BLaER1 (cell line): ENCODE data around the gene DNAJC30.
"Not testable (repeated sequence)": the region's sequence is repeated elsewhere in the genome, so short reads cannot be mapped to it uniquely, and the experiment has no call there.

ENCODE experiments used
- H3K27ac ChIP-seq: shearing (Covaris generic); formaldehyde crosslinking; 2 replicates; pipeline ENCODE4 v1.8.1; 2022
- H3K27me3 ChIP-seq: shearing (Covaris generic); formaldehyde crosslinking; 2 replicates; pipeline ENCODE4 v1.8.1; 2022
- H3K36me3 ChIP-seq: shearing (Covaris generic); formaldehyde crosslinking; 2 replicates; pipeline ENCODE4 v1.8.1; 2022
- H3K4me1 ChIP-seq: shearing (Covaris generic); formaldehyde crosslinking; 2 replicates; pipeline ENCODE4 v1.8.1; 2022
- H3K4me2 ChIP-seq: shearing (Covaris generic); formaldehyde crosslinking; 2 replicates; pipeline ENCODE4 v1.8.1; 2022
- H3K4me3 ChIP-seq: shearing (Covaris generic); formaldehyde crosslinking; 2 replicates; pipeline ENCODE4 v1.8.1; 2022
- H3K9ac ChIP-seq: shearing (Covaris generic); formaldehyde crosslinking; 2 replicates; pipeline ENCODE4 v1.8.1; 2022
- H3K9me3 ChIP-seq: shearing (Covaris generic); formaldehyde crosslinking; 2 replicates; pipeline ENCODE4 v1.8.1; 2022
- H4K20me1 ChIP-seq: shearing (Covaris generic); formaldehyde crosslinking; 2 replicates; pipeline ENCODE4 v1.8.1; 2022
- Cebpa-rat ChIP-seq: shearing (Covaris generic); IDR thresholded peaks from 2 replicates; pipeline ENCODE4 v1.8.1; 2022

DNAJC30 gene

GRCh38 chr7:73683788-73684693, 788 bp upstream of the DNAJC30 start:
- peak overlapping the region; percentile 96 for H3K4me3 ChIP-seq
- H3K4me2 ChIP-seq = peak overlapping the region; percentile 97
- no peaks in the 10 kb centered on the region for H3K27me3 ChIP-seq
- peak overlapping the region; percentile 95 for H3K9ac ChIP-seq
- H4K20me1 ChIP-seq = peaks cover 77% of the 10 kb centered on the region
- H3K36me3 ChIP-seq = peaks cover 50% of the 10 kb centered on the region
- peak overlapping the region; percentile 91 for H3K27ac ChIP-seq
- H3K9me3 ChIP-seq = no peaks in the 10 kb centered on the region
- peaks cover 49% of the 10 kb centered on the region for H3K4me1 ChIP-seq
- TF ChIP-seq Cebpa-rat = no peak

GRCh38 chr7:73682745-73683055, 553 bp downstream of the DNAJC30 start:
- Histone ChIP-seq H3K4me1 (peaks cover 49% of the 10 kb centered on the region), H3K4me2 (peak overlapping the region; percentile 99), H3K27me3 (no peaks in the 10 kb centered on the region), H3K9me3 (no peaks in the 10 kb centered on the region), H3K9ac (peak overlapping the region; percentile 95), H3K36me3 (peaks cover 50% of the 10 kb centered on the region), H4K20me1 (peaks cover 77% of the 10 kb centered on the region), H3K4me3 (peak overlapping the region; percentile 96), H3K27ac (peak overlapping the region; percentile 91)
- TF ChIP-seq Cebpa-rat = no peak

GRCh38 chr7:73681031-73681430, 2.2 kb downstream of the DNAJC30 start:
- peak overlapping the region; percentile 99 for H3K4me2 ChIP-seq

GRCh38 chr7:73680501-73680900, 2.8 kb downstream of the DNAJC30 start:
- Histone ChIP-seq H3K9me3 (no peaks in the 10 kb centered on the region), H3K4me1 (peaks cover 46% of the 10 kb centered on the region), H3K9ac (no peak overlapping the region), H3K4me2 (0 out of 2 replicates have a peak overlapping the region, but pooled peaks have one; percentile 10), H4K20me1 (peaks cover 70% of the 10 kb centered on the region), H3K27ac (no peak overlapping the region), H3K4me3 (no peak overlapping the region), H3K27me3 (no peaks in the 10 kb centered on the region), H3K36me3 (peaks cover 37% of the 10 kb centered on the region)
- no peak for TF ChIP-seq Cebpa-rat

More at GRCh38 chr7:73681031-73681430, 2.2 kb downstream of the DNAJC30 start:
- peaks cover 39% of the 10 kb centered on the region for H3K36me3 ChIP-seq
- H3K9me3 ChIP-seq = no peaks in the 10 kb centered on the region
- H4K20me1 ChIP-seq = peaks cover 70% of the 10 kb centered on the region
- no peaks in the 10 kb centered on the region for H3K27me3 ChIP-seq
- H3K4me1 ChIP-seq = peaks cover 49% of the 10 kb centered on the region
- H3K4me3 ChIP-seq = no peak overlapping the region
- H3K27ac ChIP-seq = no peak overlapping the region
- TF ChIP-seq Cebpa-rat = no peak
- H3K9ac ChIP-seq = peak overlapping the region; percentile 95; the same call in 1 of the 2 replicates

GRCh38 chr7:73679709-73680108, 3.5 kb downstream of the DNAJC30 start:
- H3K27ac ChIP-seq = no peak overlapping the region
- no peak overlapping the region for H3K4me3 ChIP-seq
- no peak overlapping the region for H3K4me2 ChIP-seq
- H3K9me3 ChIP-seq = no peaks in the 10 kb centered on the region
- peaks cover 38% of the 10 kb centered on the region for H3K4me1 ChIP-seq
- no peaks in the 10 kb centered on the region for H3K27me3 ChIP-seq
- TF ChIP-seq Cebpa-rat = no peak
- H3K36me3 ChIP-seq = peaks cover 33% of the 10 kb centered on the region
- H3K9ac ChIP-seq = no peak overlapping the region
- peaks cover 70% of the 10 kb centered on the region for H4K20me1 ChIP-seq

GRCh38 chr7:73678862-73679261, 4.4 kb downstream of the DNAJC30 start:
- TF ChIP-seq Cebpa-rat = no peak
- peaks cover 72% of the 10 kb centered on the region for H4K20me1 ChIP-seq
- H3K27ac ChIP-seq = no peak overlapping the region
- H3K36me3 ChIP-seq = peaks cover 33% of the 10 kb centered on the region
- no peak overlapping the region for H3K4me2 ChIP-seq
- H3K27me3 ChIP-seq = no peaks in the 10 kb centered on the region
- H3K4me3 ChIP-seq = no peak overlapping the region
- no peak overlapping the region for H3K9ac ChIP-seq
- no peaks in the 10 kb centered on the region for H3K9me3 ChIP-seq
- H3K4me1 ChIP-seq = peaks cover 31% of the 10 kb centered on the region

GRCh38 chr7:73676062-73676461, 7.2 kb downstream of the DNAJC30 start:
- Histone ChIP-seq H4K20me1 (peaks cover 68% of the 10 kb centered on the region), H3K4me1 (peaks cover 15% of the 10 kb centered on the region), H3K36me3 (peaks cover 43% of the 10 kb centered on the region)
- H3K27me3 ChIP-seq, H3K27ac ChIP-seq, H3K9ac ChIP-seq, H3K9me3 ChIP-seq, H3K4me2 ChIP-seq, H3K4me3 ChIP-seq: not testable (repeated sequence)

- Histone ChIP-seq H3K27me3 (no peaks in the 10 kb centered on the region), H3K9me3 (no peaks in the 10 kb centered on the region), H3K9ac (no peak overlapping the region), H3K4me1 (peaks cover 8% of the 10 kb centered on the region; the same call in 1 of the 2 replicates), H3K36me3 (peaks cover 35% of the 10 kb centered on the region), H3K4me2 (no peak overlapping the region), H4K20me1 (peaks cover 63% of the 10 kb centered on the region), H3K27ac (no peak overlapping the region), H3K4me3 (no peak overlapping the region)
- TF ChIP-seq Cebpa-rat = no peak
These were observed 8.7 kb downstream of the DNAJC30 start for GRCh38 chr7:73674468-73675124.

- Histone ChIP-seq H3K36me3 (peaks cover 11% of the 10 kb centered on the region), H3K9ac (no peak overlapping the region), H3K27me3 (no peaks in the 10 kb centered on the region), H4K20me1 (peaks cover 54% of the 10 kb centered on the region), H3K4me3 (no peak overlapping the region), H3K4me2 (no peak overlapping the region), H3K4me1 (peaks cover 20% of the 10 kb centered on the region), H3K9me3 (no peaks in the 10 kb centered on the region), H3K27ac (no peak overlapping the region)
- TF ChIP-seq Cebpa-rat = no peak
These were observed 11.3 kb downstream of the DNAJC30 start for GRCh38 chr7:73671857-73672445.

GRCh38 chr7:73671322-73671661, 12.0 kb downstream of the DNAJC30 start:
- H3K9ac ChIP-seq = no peak overlapping the region
- H3K4me2 ChIP-seq = no peak overlapping the region
- H3K4me1 ChIP-seq = peaks cover 20% of the 10 kb centered on the region
- peaks cover 47% of the 10 kb centered on the region for H4K20me1 ChIP-seq
- H3K27ac ChIP-seq = no peak overlapping the region
- no peak overlapping the region for H3K4me3 ChIP-seq
- no peaks in the 10 kb centered on the region for H3K9me3 ChIP-seq
- 0 out of 2 replicates have a peak, but pooled peaks cover 3% of the 10 kb centered on the region for H3K27me3 ChIP-seq
- H3K36me3 ChIP-seq = peaks cover 10% of the 10 kb centered on the region
- no peak for TF ChIP-seq Cebpa-rat
